Hepatocyte (in vitro differentiated cells): ENCODE data around the gene ATP6V1B1.

Source experiments
- CTCF ChIP-seq: fragments of 200-600 bp; sonication (generic); IDR thresholded peaks from 2 replicates; pipeline ENCODE4 v1.5.1; 2016; ENCODE audit warnings: antibody characterized with exemption, mild to moderate bottlenecking; ENCODE audit not compliant: poor library complexity
- EZH2 ChIP-seq: fragments of 200-600 bp; sonication (generic); IDR thresholded peaks from 2 replicates; pipeline ENCODE4 v1.6.1; 2016; ENCODE audit warnings: antibody characterized with exemption, mild to moderate bottlenecking, borderline replicate concordance
- EZH2phosphoT487 ChIP-seq: fragments of 200-600 bp; sonication (generic); IDR thresholded peaks from one replicate; pipeline ENCODE4 v1.6.1; 2018; ENCODE audit warnings: antibody characterized with exemption, mild to moderate bottlenecking, low read depth, moderate library complexity; ENCODE audit not compliant: unreplicated experiment, severe bottlenecking

- TF ChIP-seq CTCF (no peak), EZH2phosphoT487 (no peak), EZH2 (no peak)
Measured at GRCh38 chr2:70954886-70955285, 19.2 kb downstream of the ATP6V1B1 start.
